22Rv1 (cell line): ENCODE measurements around the gene ZNF787.

Experiments used
- H3K27ac ChIP-seq: fragments of 450-650 bp; 2 replicates; pipeline ENCODE4 v1.5.1; 2017
- CTCF ChIP-seq: fragments of 450-650 bp; IDR thresholded peaks from 2 replicates; pipeline ENCODE4 v1.5.1; 2017; ENCODE audit warnings: mild to moderate bottlenecking
- ZFX ChIP-seq: fragments of 450-650 bp; IDR thresholded peaks from 2 replicates; pipeline ENCODE4 v1.6.1; 2017; ENCODE audit warnings: antibody characterized with exemption, borderline replicate concordance

The ZNF787 gene

GRCh38 chr19:56088497-56089215 lies 32.4 kb downstream of the ZNF787 start:
- no peak overlapping the region for H3K27ac ChIP-seq
- TF ChIP-seq ZFX (no peak), CTCF (no peak)

- TF ChIP-seq ZFX: no peak
- no peak for TF ChIP-seq CTCF
- no peak overlapping the region for H3K27ac ChIP-seq
These were observed 33.2 kb downstream of the ZNF787 start for GRCh38 chr19:56087647-56088496.

- no peak overlapping the region for H3K27ac ChIP-seq
- TF ChIP-seq CTCF: no peak
- no peak for TF ChIP-seq ZFX
These were observed 34.2 kb downstream of the ZNF787 start for GRCh38 chr19:56086671-56087430.

- H3K27ac ChIP-seq: no peak overlapping the region
- TF ChIP-seq ZFX (no peak), CTCF (no peak)
These were observed 35.4 kb downstream of the ZNF787 start for GRCh38 chr19:56085571-56086275.

- no peak overlapping the region for H3K27ac ChIP-seq
- TF ChIP-seq ZFX (no peak), CTCF (no peak)
These were observed 36.1 kb downstream of the ZNF787 start for GRCh38 chr19:56084835-56085536.

- no peak overlapping the region for H3K27ac ChIP-seq
- TF ChIP-seq CTCF (no peak), ZFX (no peak)
These were observed 37.4 kb downstream of the ZNF787 start for GRCh38 chr19:56083668-56084067.
